Thoracic aorta (tissue), 2 donors: Measurements from ENCODE around the gene TSR3. TPM values are rescaled to one million over a fixed set of nuclear protein-coding genes. Genes with fewer than 3 reads are reported as not detected.

Source experiments
- ATAC-seq: fragments of 150-250 bp; one replicate; pipeline ENCODE4 v1.8.0; 2017; ENCODE audit warnings: low read depth; ENCODE audit not compliant: insufficient number of reproducible peaks, low FRiP score
- DNase-seq: peaks from one replicate; pipeline ENCODE4 v3.0.0-alpha.2; 2020; ENCODE audit warnings: low spot score
- H3K27ac ChIP-seq, 2 donors: fragments of 200-600 bp; sonication (generic); 1 replicate in 1 of 2; 2 replicates in 1 of 2; pipeline ENCODE4 v1.5.1; 2016; ENCODE audit warnings: mild to moderate bottlenecking in 2 of 2, moderate library complexity in 2 of 2
- H3K27me3 ChIP-seq: fragments of 200-600 bp; sonication (generic); replicated peaks from 2 replicates; pipeline ENCODE4 v1.6.0; 2016; ENCODE audit warnings: mild to moderate bottlenecking; ENCODE audit not compliant: insufficient read depth
- H3K36me3 ChIP-seq: fragments of 200-600 bp; sonication (generic); one replicate; pipeline ENCODE4 v1.5.1; 2016
- H3K4me1 ChIP-seq, 2 donors: fragments of 200-600 bp; sonication (generic); 1 replicate in 1 of 2; 2 replicates in 1 of 2; pipeline versions ENCODE4 v1.5.1 to v1.6.0; 2016; ENCODE audit warnings: low read depth in 2 of 2, mild to moderate bottlenecking in 1 of 2; ENCODE audit not compliant: control insufficient read depth in 1 of 2
- H3K4me3 ChIP-seq: fragments of 200-600 bp; sonication (generic); 2 replicates; pipeline ENCODE4 v1.5.1; 2016; ENCODE audit warnings: mild to moderate bottlenecking
- H3K9me3 ChIP-seq: fragments of 200-600 bp; sonication (generic); 2 replicates; pipeline ENCODE4 v1.5.1; 2016
- CTCF ChIP-seq: fragments of 200-600 bp; sonication (generic); IDR thresholded peaks from one replicate; pipeline ENCODE4 v1.5.1; 2019; ENCODE audit warnings: antibody characterized with exemption
- total RNA-seq, 2 donors: library from RNA; depleted of rRNA; stranded (reverse); fragments of >200 nt; gene quantifications; one replicate each; pipeline versions ENCODE4 v1.1.0 to v1.2.3, GENCODE V29; 2016

TSR3 gene
- total RNA-seq, 2 donors from 2014 or later, result 61.7 to 124 TPM

GRCh38 chr16:1324286-1324826 is 27.3 kb downstream of the TSR3 start:
- Histone ChIP-seq H3K4me1 (no peaks in the 10 kb centered on the region), H3K9me3 (no peaks in the 10 kb centered on the region), H3K4me3 (no peak overlapping the region), H3K27me3 (no peaks in the 10 kb centered on the region), H3K36me3 (peaks cover 45% of the 10 kb centered on the region), H3K27ac (no peak overlapping the region)
- TF ChIP-seq CTCF, result no peak
- ATAC-seq (no peak), DNase-seq (no peak)

- TF ChIP-seq CTCF, result no peak
- no peaks in the 10 kb centered on the region for H3K27me3 ChIP-seq
- H3K36me3 ChIP-seq, result peaks cover 52% of the 10 kb centered on the region
- no peaks in the 10 kb centered on the region for H3K9me3 ChIP-seq
- no peak overlapping the region for H3K27ac ChIP-seq
- H3K4me1 ChIP-seq, result no peaks in the 10 kb centered on the region
- no peak for ATAC-seq
- no peak overlapping the region for H3K4me3 ChIP-seq
- no peak for DNase-seq
These were observed 28.1 kb downstream of the TSR3 start for GRCh38 chr16:1323296-1324239.

GRCh38 chr16:1322407-1322806 is 29.3 kb downstream of the TSR3 start:
- H3K36me3 ChIP-seq, result peaks cover 64% of the 10 kb centered on the region

GRCh38 chr16:1320658-1321240 is 30.9 kb downstream of the TSR3 start:
- H3K9me3 ChIP-seq, result no peaks in the 10 kb centered on the region
- DNase-seq (no peak), ATAC-seq (no peak)
- peaks cover 80% of the 10 kb centered on the region for H3K36me3 ChIP-seq
- no peak for TF ChIP-seq CTCF
- H3K4me3 ChIP-seq, result no peak overlapping the region
- no peak overlapping the region for H3K27ac ChIP-seq
- no peaks in the 10 kb centered on the region for H3K27me3 ChIP-seq
- no peaks in the 10 kb centered on the region for H3K4me1 ChIP-seq

More at GRCh38 chr16:1322407-1322806, 29.3 kb downstream of the TSR3 start:
- H3K27me3 ChIP-seq, result no peaks in the 10 kb centered on the region
- no peak for TF ChIP-seq CTCF
- H3K9me3 ChIP-seq, result no peaks in the 10 kb centered on the region
- H3K27ac ChIP-seq, result no peak overlapping the region
- DNase-seq (no peak), ATAC-seq (no peak)
- H3K4me1 ChIP-seq, result no peaks in the 10 kb centered on the region
- no peak overlapping the region for H3K4me3 ChIP-seq

GRCh38 chr16:1320097-1320496 is 31.6 kb downstream of the TSR3 start:
- no peaks in the 10 kb centered on the region for H3K4me1 ChIP-seq
- no peak overlapping the region for H3K4me3 ChIP-seq
- ATAC-seq (no peak), DNase-seq (no peak)
- no peak for TF ChIP-seq CTCF
- no peak overlapping the region for H3K27ac ChIP-seq
- peaks cover 83% of the 10 kb centered on the region for H3K36me3 ChIP-seq
- no peaks in the 10 kb centered on the region for H3K9me3 ChIP-seq
- no peaks in the 10 kb centered on the region for H3K27me3 ChIP-seq
